Loucy (cell line): Measurements from ENCODE around the gene PXN.

ENCODE experiments used
- H2AFZ ChIP-seq: fragments of 200-600 bp; sonication (generic); 2 replicates; pipeline ENCODE4 v1.6.0; 2016; ENCODE audit warnings: antibody characterized with exemption, mild to moderate bottlenecking, low read length, moderate library complexity
- H3F3A ChIP-seq: fragments of 200-600 bp; 2 replicates; pipeline ENCODE4 v1.6.0; 2016; ENCODE audit warnings: antibody characterized with exemption, low read depth, mild to moderate bottlenecking
- H3K27me3 ChIP-seq: fragments of 200-600 bp; sonication (generic); 2 replicates; pipeline ENCODE4 v1.6.1; 2014; ENCODE audit warnings: low read length, mild to moderate bottlenecking; ENCODE audit not compliant: insufficient read depth, poor library complexity, severe bottlenecking
- H3K36me3 ChIP-seq: fragments of 200-600 bp; sonication (generic); 2 replicates; pipeline ENCODE4 v1.6.1; 2016; ENCODE audit warnings: low read length; ENCODE audit not compliant: insufficient read depth
- H3K4me1 ChIP-seq: fragments of 200-600 bp; sonication (generic); 2 replicates; pipeline ENCODE4 v1.5.1; 2014; ENCODE audit warnings: low read length, mild to moderate bottlenecking; ENCODE audit not compliant: insufficient read depth, poor library complexity, severe bottlenecking
- H3K4me2 ChIP-seq: fragments of 200-600 bp; sonication (generic); 2 replicates; pipeline ENCODE4 v1.6.0; 2014; ENCODE audit warnings: antibody characterized with exemption, low read length, low read depth, mild to moderate bottlenecking; ENCODE audit not compliant: poor library complexity, severe bottlenecking
- H3K4me3 ChIP-seq: fragments of 200-600 bp; sonication (generic); 2 replicates; pipeline ENCODE4 v1.5.1; 2014; ENCODE audit warnings: low read length, mild to moderate bottlenecking, mixed read lengths; ENCODE audit not compliant: poor library complexity, severe bottlenecking
- H3K79me2 ChIP-seq: fragments of 200-600 bp; sonication (generic); 2 replicates; pipeline ENCODE4 v1.6.1; 2014; ENCODE audit warnings: low read length; ENCODE audit not compliant: insufficient read depth
- H3K9ac ChIP-seq: fragments of 200-600 bp; sonication (generic); 2 replicates; pipeline ENCODE4 v1.6.0; 2014; ENCODE audit warnings: mild to moderate bottlenecking, low read depth, low read length, moderate library complexity; ENCODE audit not compliant: poor library complexity, severe bottlenecking
- H3K9me2 ChIP-seq: fragments of 200-600 bp; sonication (generic); replicated peaks from 2 replicates; pipeline ENCODE4 v1.6.1; 2016; ENCODE audit warnings: low read depth, low read length, mixed read lengths
- H3K9me3 ChIP-seq: fragments of 200-600 bp; sonication (generic); 2 replicates; pipeline ENCODE4 v1.6.1; 2014; ENCODE audit warnings: mild to moderate bottlenecking, antibody characterized with exemption, low read length, low read depth; ENCODE audit not compliant: insufficient read depth
- H4K20me1 ChIP-seq: fragments of 200-600 bp; sonication (generic); 2 replicates; pipeline ENCODE4 v1.6.0; 2014; ENCODE audit warnings: antibody characterized with exemption, low read length, mild to moderate bottlenecking; ENCODE audit not compliant: insufficient read depth, poor library complexity, severe bottlenecking
- CTCF ChIP-seq: fragments of 200-600 bp; sonication (generic); conservative IDR thresholded peaks from 2 replicates; pipeline ENCODE4 v1.5.1; 2014; ENCODE audit warnings: mild to moderate bottlenecking, antibody characterized with exemption, low read length
- EZH2phosphoT487 ChIP-seq: fragments of 200-600 bp; IDR thresholded peaks from 2 replicates; pipeline ENCODE4 v1.6.1; 2018; ENCODE audit warnings: antibody characterized with exemption, mild to moderate bottlenecking, moderate library complexity, borderline replicate concordance

Gene PXN

DNA sequence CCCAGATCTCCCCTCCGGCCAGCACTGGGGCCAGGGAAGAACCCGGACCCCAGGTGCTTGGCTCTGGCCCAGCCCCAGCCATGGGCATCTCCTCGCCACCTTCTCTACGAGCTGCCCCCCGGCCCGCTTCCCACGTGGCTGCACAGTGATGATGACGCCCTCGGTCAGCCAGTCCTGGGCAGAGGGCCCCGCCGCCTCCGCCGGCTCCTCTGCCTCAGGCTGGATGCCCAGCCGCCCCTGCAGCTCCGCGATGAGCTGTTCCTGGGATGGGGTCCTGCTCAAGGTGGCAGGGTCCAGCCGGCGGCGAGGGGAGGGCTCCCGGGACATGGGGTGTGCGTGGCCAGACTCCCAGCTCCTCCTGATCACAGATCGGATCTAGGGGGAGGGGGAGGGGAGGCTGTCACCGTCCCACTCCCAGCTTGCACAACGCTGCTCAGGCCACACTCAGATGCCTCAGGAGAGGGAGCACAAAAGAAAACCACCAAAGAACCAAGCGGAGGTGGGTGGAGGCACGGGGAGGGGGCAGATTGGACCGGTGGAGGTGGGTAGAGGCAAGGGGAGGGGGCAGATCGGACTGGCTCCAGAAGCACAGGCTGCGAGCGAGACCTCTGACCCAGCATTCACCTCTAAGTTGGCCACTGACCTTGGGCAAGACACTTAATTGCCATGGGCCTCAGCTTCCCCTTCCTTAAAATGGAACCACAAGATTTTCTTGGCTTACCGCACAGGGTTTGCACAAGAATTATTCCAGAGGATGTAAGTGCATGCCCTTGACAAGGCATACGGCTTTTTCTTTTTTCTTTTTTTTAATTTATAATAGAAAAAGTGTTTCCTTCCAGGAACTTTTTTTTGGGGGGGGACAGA, 48.6 kb downstream of the PXN start:
- H3K9me2 ChIP-seq: no peaks in the 10 kb centered on the region
- no peaks in the 10 kb centered on the region for H3K4me1 ChIP-seq
- no peaks in the 10 kb centered on the region for H3K9me3 ChIP-seq
- H3K4me3 ChIP-seq: no peak overlapping the region
- H3K79me2 ChIP-seq: no peaks in the 10 kb centered on the region
- H2AFZ ChIP-seq: no peak overlapping the region
- TF ChIP-seq CTCF (no peak), EZH2phosphoT487 (no peak)
- H3K9ac ChIP-seq: no peak overlapping the region
- H3F3A ChIP-seq: no peaks in the 10 kb centered on the region
- H4K20me1 ChIP-seq: no peaks in the 10 kb centered on the region
- no peaks in the 10 kb centered on the region for H3K36me3 ChIP-seq
- no peaks in the 10 kb centered on the region for H3K27me3 ChIP-seq
- no peak overlapping the region for H3K4me2 ChIP-seq

GRCh38 chr12:120215766-120216735, 49.5 kb downstream of the PXN start:
- Histone ChIP-seq H3F3A (no peaks in the 10 kb centered on the region), H3K79me2 (no peaks in the 10 kb centered on the region), H3K27me3 (no peaks in the 10 kb centered on the region), H3K4me3 (no peak overlapping the region), H3K36me3 (no peaks in the 10 kb centered on the region), H3K4me2 (no peak overlapping the region), H4K20me1 (no peaks in the 10 kb centered on the region), H3K9ac (no peak overlapping the region), H3K9me2 (no peaks in the 10 kb centered on the region), H2AFZ (no peak overlapping the region), H3K9me3 (no peaks in the 10 kb centered on the region), H3K4me1 (no peaks in the 10 kb centered on the region)
- TF ChIP-seq EZH2phosphoT487 (no peak), CTCF (no peak)

DNA sequence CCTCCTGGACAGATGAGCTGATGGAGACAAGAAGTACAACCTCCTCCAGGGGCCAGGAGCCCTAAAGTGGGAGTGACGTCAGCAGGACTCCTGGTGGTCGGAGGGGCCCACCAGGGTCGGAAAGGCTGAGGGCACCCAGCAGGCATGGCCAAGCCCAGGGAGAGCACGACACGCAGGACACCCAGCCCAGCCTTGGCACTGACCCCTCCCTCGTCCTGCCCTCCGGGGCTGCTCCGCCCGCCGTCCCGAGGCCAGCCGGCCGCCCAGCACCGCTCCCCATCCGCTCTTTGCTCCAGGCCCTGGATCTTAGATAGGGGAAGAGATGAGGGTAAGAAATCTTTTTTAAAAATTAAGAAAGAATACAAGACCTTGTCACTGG, 50.2 kb downstream of the PXN start:
- H3K9me2 ChIP-seq: no peaks in the 10 kb centered on the region
- H3K9ac ChIP-seq: no peak overlapping the region
- no peak overlapping the region for H3K4me2 ChIP-seq
- H4K20me1 ChIP-seq: no peaks in the 10 kb centered on the region
- no peak overlapping the region for H3K4me3 ChIP-seq
- no peaks in the 10 kb centered on the region for H3K79me2 ChIP-seq
- H3K36me3 ChIP-seq: no peaks in the 10 kb centered on the region
- TF ChIP-seq CTCF (no peak), EZH2phosphoT487 (no peak)
- H3K9me3 ChIP-seq: no peaks in the 10 kb centered on the region
- H3K4me1 ChIP-seq: no peaks in the 10 kb centered on the region
- H3F3A ChIP-seq: no peaks in the 10 kb centered on the region
- H3K27me3 ChIP-seq: no peaks in the 10 kb centered on the region
- no peak overlapping the region for H2AFZ ChIP-seq
